Right ventricle myocardium inferior (tissue), 1 donor: ENCODE results near the gene HDLBP. TPM values are rescaled to one million over a fixed set of nuclear protein-coding genes. Genes with fewer than 3 reads are reported as not detected.

Source experiments
- ATAC-seq: fragments of 200-7000 bp; cut with Tn5 transposase; one replicate; pipeline ENCODE4 v1.9.1; 2020; ENCODE audit warnings: mild to moderate bottlenecking, moderate library complexity
- DNase-seq: peaks from one replicate; pipeline ENCODE4 v3.0.0; 2021; ENCODE audit errors: missing footprints
- intact Hi-C: fragments of 100-400 bp; cut with DNase I; formaldehyde crosslinking; loops from one replicate; pipeline ENCODE4 v1.11.0; 2022
- total RNA-seq: library from RNA; stranded (reverse); fragmentation: NEBNext Ultra II Directional; extraction: Animal tissue kit (Norgen Biotek cat#: 25700); gene quantifications from one replicate; pipeline ENCODE4 v1.2.1, GENCODE V29; 2021
- donor health status: DM: no; HTN: yes; CAD: no; lungs with severe emphysema.

Gene HDLBP
- total RNA-seq, 1 donor from 2014 or later = 393 TPM

DNA sequence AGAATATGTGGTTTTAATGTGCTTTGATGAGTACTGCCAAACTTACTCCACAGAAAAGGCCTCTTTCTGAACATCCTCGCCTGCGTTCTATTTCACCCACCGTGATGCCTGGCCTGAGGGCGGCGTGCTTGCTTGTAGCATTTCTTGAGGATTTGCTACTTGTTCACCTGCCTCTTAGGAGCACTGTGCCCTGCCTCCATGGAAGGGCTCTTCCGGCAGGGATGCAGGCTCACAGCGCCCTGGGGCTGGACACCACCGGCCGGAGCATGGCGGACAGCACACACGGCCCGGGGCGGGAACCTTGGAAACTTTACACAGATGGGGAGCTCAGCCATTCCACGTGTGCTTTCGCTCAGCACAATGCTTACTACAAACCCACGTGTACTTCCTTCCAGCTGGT is 89.9 kb downstream of the HDLBP start:
- DNase-seq (peak; percentile 25), ATAC-seq (no peak)
- intact Hi-C loops = no loop called here

DNA sequence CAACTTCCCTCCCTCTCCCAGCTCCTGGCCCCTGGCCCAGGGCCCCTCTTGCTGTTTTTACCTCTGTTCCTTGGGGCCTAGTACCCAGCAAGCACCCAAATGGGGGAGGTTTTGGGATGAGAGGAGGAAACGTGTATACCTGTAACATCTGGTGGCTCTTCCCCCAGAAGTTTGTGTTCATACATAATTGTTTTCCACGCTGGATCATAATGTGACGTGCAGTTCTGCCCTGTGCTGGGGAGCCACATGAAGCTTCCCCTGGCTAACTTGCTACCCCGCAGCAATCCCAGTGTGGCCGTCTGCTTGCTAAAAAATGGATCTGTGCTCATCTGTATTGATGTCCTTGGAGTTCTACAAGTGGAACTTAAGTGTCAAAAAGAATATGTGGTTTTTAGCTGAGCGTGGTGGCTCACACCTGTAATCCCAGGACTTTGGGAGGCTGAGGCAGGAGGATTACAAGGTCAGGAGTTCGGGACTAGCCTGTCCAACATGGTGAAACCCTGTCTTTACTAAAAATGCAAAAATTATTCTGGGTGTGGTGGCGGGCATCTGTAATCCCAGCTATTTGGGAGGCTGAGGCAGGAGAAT is 90.5 kb downstream of the HDLBP start:
- intact Hi-C loops = no loop called here
- DNase-seq = peak; percentile 25
- no peak for ATAC-seq

DNA sequence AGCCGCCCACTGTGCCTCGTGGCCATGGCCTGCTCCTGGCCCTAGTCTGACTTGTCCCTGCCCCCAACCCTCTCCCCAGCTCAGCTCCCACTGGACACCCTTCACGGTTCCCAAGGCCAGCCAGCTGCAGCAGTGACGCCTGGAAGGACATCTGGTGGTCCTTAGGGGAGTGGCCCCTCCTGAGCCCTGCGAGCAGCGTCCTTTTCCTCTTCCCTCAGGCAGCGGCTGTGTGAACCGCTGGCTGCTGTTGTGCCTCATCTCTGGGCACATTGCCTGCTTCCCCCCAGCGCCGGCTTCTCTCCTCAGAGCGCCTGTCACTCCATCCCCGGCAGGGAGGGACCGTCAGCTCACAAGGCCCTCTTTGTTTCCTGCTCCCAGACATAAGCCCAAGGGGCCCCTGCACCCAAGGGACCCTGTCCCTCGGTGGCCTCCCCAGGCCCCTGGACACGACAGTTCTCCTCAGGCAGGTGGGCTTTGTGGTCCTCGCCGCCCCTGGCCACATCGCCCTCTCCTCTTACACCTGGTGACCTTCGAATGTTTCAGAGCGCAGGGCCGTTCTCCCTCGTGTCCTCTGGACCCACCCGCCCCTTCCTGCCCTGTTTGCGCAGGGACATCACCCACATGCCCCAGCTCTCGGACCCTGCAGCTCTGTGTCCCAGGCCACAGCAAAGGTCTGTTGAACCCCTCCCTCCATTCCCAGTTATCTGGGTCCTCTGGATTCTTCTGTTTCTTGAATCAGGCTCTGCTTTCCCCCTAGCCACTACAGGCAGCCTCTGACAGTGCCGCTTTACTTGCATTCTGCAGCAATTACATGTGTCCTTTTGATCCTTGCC is 91.2 kb downstream of the HDLBP start:
- intact Hi-C loops = no loop called here
- DNase-seq (peak; percentile 69), ATAC-seq (peak; percentile 43)

DNA sequence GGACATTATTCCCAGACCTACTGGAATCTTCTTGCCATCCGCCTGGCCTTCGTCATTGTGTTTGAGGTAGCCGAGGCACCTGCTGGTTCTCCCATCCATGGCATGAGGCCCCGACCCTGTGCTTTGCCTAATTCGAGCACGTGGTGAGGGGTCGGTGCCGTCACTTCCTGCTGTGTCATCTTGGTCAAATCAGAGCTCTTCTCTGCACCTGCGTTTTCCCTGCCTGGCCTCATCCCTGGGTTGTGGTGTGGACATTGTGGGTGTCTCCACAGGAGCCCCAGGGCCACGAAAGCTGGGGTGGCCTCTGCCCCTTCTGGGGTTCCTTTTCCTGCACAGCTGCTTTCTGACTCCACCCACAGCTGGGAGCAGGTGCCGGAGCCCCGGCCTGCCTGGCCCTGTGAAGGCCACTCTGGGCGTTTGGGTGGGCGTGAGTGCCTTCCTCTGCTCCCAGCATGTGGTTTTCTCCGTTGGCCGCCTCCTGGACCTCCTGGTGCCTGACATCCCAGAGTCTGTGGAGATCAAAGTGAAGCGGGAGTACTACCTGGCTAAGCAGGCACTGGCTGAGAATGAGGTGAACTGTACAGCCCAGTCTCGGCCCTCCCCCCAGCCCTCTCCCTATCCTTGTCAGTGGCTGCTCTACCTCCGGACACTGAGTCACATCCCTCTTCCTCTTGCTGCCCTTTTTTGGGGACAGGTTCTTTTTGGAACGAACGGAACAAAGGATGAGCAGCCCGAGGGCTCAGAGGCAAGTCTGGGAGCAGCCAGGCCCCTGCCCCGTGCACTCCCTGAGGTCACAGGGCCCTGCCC is 92.1 kb downstream of the HDLBP start:
- intact Hi-C loops = no loop called here
- DNase-seq (peak; percentile 51), ATAC-seq (no peak)

DNA sequence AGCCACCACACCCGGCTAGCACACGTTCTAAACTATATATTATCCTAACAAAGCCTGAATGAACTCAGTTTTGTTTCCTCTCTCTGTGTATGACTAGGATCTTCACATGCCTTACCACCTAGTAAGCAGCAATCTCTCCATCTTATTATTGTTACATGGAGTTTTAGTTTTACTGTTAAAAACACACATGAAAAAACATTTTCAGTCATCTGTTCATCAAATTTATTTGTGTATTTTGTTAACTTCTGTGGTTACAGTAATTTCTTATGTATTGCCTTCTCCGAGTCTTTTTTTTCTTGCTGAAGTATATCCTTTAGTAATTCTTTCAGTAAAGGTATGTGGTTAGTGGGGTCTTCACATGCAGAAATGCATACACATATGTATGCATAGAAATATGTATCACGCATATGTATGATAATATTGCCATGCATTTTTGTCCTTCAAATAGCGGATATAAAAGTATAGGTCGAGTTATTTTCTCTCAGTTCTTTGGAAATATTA is 95.6 kb downstream of the HDLBP start:
- ATAC-seq = no peak
- intact Hi-C loops = loop anchor here (5.0 kb wide), 2 partner anchors 68 to 118 kb away; partner anchors contain the start of genes MTERF4 and PPP1R7
- no peak for DNase-seq

DNA sequence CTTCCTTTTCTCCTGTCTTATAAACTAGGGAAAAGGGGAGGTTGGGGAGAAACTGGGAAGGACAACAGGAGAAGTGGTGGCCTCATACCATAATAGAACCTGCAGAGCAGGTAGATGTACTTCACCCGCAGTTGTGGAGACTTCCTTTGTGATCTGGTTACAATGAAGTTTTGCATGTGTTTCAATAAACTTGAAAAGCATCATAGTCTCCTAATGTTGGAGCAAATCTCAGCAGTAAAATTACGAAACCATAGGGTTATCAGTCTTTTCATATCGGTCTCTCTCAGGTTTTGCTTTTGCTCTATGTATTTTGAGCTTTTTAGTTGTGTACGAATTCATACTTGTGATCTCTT is 96.5 kb downstream of the HDLBP start:
- no peak for ATAC-seq
- DNase-seq = no peak
- intact Hi-C loops = loop anchor here (5.0 kb wide), 2 partner anchors 67 to 117 kb away; partner anchors contain the start of genes MTERF4 and PPP1R7

DNA sequence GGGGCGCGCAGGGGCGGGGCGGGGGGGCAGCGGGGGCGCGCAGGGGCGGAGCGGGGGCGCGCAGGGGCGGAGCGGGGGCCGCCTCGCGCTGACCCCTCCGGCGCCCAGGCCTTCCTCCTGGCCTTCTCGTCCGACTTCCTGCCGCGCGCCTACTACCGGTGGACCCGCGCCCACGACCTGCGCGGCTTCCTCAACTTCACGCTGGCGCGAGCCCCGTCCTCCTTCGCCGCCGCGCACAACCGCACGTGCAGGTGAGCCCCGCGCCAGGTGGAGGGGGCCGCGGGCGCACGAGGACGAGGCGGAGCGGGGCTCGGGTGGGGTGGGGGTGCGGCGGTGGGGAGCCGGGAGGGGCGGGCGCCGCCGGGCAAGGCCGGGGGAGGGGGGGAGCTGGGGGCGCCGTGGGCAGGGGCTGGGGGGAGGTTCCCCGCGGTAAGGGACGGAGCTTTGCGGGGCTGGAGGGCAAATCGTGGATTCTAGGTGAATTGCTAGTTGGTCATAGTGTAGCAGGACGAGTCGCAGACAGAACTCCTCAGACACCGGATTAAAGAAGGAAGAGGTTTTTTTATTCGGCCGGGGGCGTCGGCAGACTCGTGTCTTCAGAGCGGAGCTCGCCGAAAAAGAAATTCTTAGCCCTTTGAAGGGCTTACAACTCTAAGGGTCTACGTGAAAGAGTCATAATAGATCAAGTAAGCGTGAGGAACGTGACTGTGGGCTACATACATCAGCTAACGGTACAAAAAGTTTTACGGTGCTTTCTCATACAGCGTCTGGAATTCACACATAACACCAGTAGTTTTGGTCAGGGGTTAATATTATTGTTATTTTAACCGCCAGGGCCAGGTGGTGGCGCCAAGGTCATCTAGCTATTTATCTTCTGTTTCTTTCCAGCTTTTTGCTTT is 97.1 kb downstream of the HDLBP start:
- DNase-seq = peak; percentile 83
- no peak for ATAC-seq
- intact Hi-C loops = loop anchor here (5.0 kb wide), 2 partner anchors 66 to 116 kb away; partner anchors contain the start of genes MTERF4 and PPP1R7

DNA sequence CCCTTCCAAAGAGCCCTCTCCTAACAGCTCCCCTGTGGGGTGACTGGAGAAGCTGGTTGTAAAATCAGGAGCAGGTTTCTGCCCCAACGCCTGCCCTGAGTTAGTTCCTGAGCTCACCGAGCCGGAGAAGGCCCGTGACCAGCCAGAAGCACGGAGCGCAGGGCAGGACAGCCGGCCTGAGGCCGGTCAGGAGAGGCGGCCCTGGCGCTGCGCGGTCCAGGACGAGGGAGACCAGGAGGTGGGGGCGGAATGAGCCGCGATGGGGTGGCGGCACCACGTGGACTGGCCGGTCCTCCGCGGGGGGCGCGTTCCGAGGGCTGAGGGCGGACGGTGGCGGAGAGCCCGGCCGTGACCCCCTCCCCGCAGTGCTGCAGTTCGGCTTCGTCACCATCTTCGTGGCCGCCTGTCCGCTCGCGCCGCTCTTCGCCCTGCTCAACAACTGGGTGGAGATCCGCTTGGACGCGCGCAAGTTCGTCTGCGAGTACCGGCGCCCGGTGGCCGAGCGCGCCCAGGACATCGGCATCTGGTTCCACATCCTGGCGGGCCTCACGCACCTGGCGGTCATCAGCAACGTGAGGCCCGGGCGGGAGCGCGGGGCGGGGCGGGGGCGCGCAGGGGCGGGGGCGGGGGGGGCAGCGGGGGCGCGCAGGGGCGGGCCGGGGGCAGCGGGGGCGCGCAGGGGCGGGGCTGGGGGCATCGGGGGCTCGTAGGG is 98.0 kb downstream of the HDLBP start:
- peak; percentile 88 for DNase-seq
- intact Hi-C loops = loop anchor here (5.0 kb wide), 2 partner anchors 65 to 115 kb away; partner anchors contain the start of genes MTERF4 and PPP1R7
- ATAC-seq = peak; percentile 85

DNA sequence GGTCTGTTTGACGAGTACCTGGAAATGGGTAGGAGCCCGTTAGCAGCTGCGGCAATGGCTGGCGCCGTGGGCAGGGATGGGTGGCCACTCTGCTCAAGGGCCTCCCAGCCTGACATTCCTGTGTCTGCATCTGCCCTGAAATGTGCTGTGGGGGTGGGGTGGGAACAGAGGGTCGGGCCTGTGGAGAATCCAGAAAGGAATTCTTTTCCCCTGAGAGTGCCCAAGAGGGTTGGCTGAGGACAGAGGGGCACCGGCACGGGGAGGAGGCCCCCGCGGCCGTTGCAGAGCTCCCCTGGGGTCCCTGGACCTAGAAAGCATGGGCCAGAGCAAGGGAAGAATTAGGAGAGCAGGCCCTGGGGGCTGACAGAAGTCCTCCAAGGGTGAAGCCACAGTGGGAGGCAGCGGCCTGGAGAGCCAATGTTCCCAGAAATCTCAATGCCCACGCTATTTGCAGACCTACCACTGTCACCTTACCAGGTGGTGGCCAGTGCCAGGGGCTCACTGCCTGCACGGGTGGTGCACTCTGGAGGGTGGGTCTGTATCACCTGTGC is 99.2 kb downstream of the HDLBP start:
- intact Hi-C loops = loop anchor here (5.0 kb wide), 2 partner anchors 64 to 114 kb away; partner anchors contain the start of genes MTERF4 and PPP1R7
- peak; percentile 53 for DNase-seq
- no peak for ATAC-seq

DNA sequence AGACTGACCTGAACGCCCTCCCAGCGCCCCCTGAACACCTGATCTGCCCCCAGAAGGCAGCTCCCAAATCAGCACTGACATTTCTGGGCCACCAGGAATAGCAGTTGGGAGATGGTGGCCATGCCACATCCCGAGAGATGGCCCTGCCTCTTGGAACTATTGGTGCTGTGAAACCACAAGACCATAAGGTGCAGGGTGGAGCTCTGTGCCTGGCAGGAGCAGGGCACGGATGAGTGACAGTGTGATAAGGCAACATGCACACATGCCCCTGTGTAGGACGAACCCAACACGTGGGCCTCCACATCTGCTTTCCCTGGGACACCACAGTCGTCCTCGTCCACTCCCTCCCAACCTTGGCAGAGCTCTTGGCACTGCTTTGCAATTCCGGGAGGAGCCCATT is 100.1 kb downstream of the HDLBP start:
- ATAC-seq = no peak
- DNase-seq = peak; percentile 22
- intact Hi-C loops = loop anchor here (5.0 kb wide), 2 partner anchors 63 to 113 kb away; partner anchors contain the start of genes MTERF4 and PPP1R7

DNA sequence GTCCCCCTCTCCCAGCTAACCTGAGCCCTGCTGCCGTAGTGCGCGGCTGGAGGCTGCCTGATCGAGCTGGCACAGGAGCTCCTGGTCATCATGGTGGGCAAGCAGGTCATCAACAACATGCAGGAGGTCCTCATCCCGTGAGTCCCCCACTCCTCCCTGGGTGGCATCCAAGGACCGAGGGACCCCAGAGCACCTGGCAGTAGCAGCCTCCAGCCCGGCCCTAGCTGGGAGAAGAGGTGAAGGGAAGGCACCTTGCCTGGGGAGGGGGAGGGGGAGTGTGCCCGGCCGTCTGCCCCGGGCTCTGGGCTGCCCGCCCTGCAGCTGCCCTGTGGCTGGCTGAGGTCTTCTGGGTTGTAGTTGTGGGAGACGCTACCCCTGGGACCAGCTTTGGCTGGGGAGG is 100.7 kb downstream of the HDLBP start:
- ATAC-seq (no peak), DNase-seq (peak; percentile 13)
- intact Hi-C loops = loop anchor here (5.0 kb wide), 2 partner anchors 62 to 112 kb away; partner anchors contain the start of genes MTERF4 and PPP1R7

DNA sequence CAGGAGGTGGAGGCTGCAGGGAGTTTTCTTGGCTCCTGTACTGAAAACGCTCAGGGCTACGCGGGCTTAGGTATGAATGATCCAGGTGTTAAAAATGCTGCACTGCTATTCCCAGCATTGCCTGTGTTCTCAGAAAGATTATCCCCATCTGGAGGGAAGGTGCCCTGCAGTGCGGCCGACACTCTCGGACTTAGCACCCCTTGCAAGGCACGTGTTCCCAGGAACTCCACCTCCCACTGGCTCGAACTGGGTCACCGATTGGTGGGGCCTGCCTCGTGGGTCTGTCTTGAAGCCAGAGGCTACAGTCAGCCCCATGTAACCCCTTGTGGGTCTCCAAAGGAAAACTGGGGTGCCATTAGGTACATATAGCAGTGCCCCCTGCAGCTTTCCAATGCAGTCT is 101.3 kb downstream of the HDLBP start:
- DNase-seq (peak; percentile 25), ATAC-seq (no peak)
- intact Hi-C loops = no loop called here

DNA sequence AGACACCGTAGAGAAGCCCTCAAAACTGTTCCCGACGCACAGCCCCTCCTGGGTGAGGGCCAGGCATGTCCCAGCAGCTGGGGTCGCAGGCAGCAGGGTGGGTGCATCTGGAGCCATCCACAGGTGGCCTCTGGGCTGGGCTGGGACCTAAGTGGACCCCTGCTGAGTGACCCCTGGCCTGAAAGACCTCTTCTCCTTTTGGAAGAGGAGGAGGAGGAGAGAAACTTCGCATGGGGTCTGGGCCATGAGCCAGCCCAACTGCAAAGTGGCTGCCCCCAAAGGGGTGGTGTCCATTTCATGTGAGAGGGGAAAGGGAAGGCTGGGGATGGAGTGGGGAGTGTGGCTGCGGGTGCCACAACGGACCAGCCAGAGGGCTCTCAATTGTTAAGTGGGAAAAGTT is 101.9 kb downstream of the HDLBP start:
- intact Hi-C loops = no loop called here
- ATAC-seq (no peak), DNase-seq (peak; percentile 16)

DNA sequence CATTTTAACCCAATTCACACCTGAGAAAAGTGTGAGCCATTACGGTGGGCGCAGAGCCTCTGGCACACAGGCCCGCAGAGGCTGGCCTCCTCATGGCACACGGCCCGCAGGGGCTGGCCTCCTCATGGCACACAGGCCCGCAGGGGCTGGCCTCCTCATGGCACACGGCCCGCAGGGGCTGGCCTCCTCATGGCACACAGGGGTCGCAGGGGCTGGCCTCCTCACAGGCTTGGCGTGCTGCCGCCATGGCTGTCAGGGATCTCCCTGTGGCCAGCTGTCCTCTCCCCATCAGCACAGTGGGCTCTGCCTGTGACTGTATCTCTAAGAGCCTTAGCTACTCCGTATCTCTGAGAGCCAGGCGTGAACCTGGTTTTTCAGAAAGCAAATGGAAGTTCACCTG is 102.4 kb downstream of the HDLBP start:
- ATAC-seq (no peak), DNase-seq (peak; percentile 50)
- intact Hi-C loops = no loop called here

DNA sequence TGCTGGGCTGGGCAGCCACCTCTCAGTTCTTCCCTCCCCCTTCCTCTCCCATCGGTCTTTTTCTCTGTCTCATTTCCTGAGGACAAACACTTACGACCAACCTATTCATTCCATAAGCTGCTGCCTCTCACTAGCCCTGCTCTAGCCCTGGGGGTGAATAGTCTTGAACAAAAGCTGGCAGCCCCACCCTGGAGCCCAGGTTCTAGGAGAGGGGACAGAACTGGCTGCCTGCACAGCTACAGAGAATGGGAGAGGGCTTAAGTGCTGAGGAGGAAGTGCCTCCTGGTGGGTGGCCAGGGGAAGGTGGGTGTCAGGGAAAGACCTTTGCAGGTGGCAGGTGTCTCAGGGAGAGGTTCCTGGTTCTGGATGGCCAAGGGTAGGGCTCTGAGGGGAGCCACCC is 104.2 kb downstream of the HDLBP start:
- intact Hi-C loops = no loop called here
- peak; percentile 8 for DNase-seq
- no peak for ATAC-seq

DNA sequence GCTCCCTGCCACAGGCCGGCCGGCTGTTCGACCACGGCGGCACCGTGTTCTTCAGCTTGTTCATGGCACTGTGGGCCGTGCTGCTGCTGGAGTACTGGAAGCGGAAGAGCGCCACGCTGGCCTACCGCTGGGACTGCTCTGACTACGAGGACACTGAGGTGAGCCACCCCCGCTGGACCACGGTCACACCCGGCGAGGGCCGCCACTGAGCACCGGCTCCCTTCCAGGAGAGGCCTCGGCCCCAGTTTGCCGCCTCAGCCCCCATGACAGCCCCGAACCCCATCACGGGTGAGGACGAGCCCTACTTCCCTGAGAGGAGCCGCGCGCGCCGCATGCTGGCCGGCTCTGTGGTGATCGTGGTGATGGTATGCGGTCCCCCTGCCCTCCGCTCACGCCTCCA is 106.2 kb downstream of the HDLBP start:
- peak; percentile 26 for ATAC-seq
- intact Hi-C loops = no loop called here
- DNase-seq = peak; percentile 34

DNA sequence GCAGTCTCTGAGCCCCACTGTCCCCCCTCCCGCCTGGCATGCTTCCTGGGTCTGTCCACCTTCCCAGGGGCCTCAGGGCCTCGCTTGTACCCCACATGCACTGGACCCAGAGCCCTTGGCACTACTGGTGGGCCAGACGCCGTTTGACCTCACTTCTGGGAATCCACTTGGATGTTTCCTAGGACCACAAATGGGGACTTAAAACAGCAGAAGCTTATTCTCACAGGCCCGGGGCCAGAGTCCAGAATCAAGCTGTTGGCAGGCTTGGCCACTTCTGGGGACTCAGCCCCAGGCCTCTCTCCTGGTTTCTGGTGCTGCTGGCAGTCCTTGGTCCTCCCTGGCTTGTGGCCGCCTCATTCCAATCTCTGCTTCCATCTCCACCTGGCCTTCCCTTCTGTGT is 107.4 kb downstream of the HDLBP start:
- peak; percentile 63 for DNase-seq
- intact Hi-C loops = no loop called here
- no peak for ATAC-seq
